ENCODE results near the gene PRAF2.
A peak's percentile ranks its signal among the peaks of the same experiment; 100 is the strongest.

- TF ChIP-seq CTCF (IDR thresholded peaks at IDR 0.05) (no peak), POLR2A (IDR thresholded peaks at IDR 0.05) (peak in 1 of 4 donors; percentile 47)
These were observed 15.0 kb downstream of the PRAF2 start, which contains the start of gene CCDC120 for GRCh38 chrX:49058794-49059193.

Data from esophagus squamous epithelium (tissue), 4 donors.